Activated CD8-positive, alpha-beta memory T cell treated with anti-CD3 and anti-CD28 coated beads, Interleukin-2, amount 50 U/mL, for 24 hours (primary cell): ENCODE measurements around the gene TCF21.
"Not testable (repeated sequence)": the region's sequence is repeated elsewhere in the genome, so short reads cannot be mapped to it uniquely, and the experiment has no call there.

Experiments
- DNase-seq: peaks from one replicate; pipeline ENCODE4 v3.0.0-alpha.2; 2020; ENCODE audit errors: extremely low read depth

TCF21 gene

DNA sequence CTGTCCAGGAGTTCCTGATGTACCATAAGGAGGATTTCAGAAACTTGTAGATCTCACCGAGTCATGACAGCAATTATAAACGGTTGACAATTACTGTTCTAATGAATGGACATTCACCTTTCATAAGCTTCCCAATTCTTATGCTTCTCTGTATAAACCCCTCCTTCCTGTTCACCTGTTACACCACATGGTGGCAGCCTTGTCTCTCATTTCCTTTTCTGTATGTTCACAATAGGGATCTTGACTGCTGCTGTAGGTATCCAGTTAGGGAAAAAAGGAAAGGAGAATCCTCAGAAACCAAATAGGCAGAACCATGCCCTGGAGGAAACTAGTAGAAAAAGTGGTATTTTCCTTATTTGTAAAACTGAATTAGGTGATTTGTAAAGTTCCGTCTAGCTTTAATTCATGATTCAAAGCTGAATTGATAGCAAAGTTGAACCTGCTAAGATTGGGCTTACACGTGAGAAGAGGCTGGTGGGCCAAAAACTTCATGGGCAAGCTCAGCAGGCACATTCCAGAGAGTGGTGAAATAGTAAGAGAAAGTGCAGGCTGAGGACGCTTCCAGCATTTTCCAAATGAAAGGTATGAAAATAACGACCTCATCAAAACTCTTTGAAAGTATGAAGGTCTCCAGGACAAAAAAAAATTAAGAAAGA lies 35.2 kb downstream of the TCF21 start:
- DNase-seq, result peak; percentile 21

- DNase-seq, result not testable (repeated sequence)
Observed at GRCh38 chr6:133931221-133931620, 42.3 kb downstream of the TCF21 start.

DNA sequence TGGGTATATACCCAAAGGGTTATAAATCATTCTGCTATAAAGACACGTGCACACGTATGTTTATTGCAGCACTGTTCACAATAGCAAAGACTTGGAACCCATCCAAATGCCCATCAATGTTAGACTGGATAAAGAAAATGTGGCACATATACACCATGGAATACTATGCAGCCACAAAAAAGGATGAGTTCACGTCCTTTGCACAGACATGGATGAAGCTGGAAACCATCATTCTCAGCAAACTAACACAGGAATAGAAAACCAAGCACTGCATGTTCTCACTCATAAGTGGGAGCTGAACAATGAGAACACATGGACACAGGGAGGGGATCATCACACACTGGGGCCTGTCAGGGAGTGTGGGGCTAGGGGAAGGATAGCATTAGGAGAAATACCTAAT lies 47.4 kb downstream of the TCF21 start:
- not testable (repeated sequence) for DNase-seq

DNA sequence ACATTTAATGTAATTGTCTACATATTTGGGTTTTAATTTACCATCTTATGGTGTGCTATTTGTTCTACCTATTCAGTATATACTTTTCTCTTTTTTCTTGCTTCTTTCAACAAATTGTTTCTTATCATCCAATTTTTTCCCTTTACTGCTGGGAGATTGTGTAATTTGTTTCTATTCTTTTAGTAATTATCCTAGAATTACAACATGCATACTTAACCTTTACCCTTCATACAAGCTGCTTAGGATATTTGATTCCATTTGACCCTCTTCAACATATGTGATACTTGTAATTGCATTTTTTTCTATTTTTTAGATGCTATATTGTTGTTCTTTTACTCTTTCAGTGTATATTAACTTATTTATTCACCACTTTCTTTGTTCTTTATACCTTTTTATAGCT lies 49.0 kb downstream of the TCF21 start:
- DNase-seq, result no peak

DNA sequence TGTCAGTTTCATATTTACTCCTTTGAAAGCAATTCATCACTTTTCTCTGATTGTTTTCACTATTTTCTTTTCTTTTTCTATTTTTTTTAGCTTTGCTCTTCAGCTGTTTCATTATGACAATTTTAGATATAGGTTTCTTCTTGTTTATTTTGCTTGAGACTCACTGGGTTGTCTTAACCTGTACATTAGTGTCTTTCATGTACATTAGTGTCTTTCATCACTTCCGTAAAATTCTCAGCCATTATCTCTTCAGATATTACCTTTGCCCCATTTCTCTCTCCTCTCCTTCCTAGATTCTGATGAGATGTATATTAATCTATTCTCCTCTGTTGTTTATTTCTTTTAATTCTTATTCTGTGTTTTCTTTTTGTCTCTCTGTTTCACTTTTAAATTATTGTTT lies 49.6 kb downstream of the TCF21 start:
- no peak for DNase-seq

GRCh38 chr6:133939778-133940667 lies 51.1 kb downstream of the TCF21 start:
- no peak for DNase-seq
